NCI-H524 treated with DMSO at 0.1 percent for 48 hours (cell line): ENCODE measurements around the gene AXIN1.
"Not testable (repeated sequence)": the region's sequence is repeated elsewhere in the genome, so short reads cannot be mapped to it uniquely, and the experiment has no call there.

Experiments used
- DNase-seq: peaks from one replicate; lab custom pipeline; 2025; lab: John Stamatoyannopoulos, UW

Gene AXIN1

DNA sequence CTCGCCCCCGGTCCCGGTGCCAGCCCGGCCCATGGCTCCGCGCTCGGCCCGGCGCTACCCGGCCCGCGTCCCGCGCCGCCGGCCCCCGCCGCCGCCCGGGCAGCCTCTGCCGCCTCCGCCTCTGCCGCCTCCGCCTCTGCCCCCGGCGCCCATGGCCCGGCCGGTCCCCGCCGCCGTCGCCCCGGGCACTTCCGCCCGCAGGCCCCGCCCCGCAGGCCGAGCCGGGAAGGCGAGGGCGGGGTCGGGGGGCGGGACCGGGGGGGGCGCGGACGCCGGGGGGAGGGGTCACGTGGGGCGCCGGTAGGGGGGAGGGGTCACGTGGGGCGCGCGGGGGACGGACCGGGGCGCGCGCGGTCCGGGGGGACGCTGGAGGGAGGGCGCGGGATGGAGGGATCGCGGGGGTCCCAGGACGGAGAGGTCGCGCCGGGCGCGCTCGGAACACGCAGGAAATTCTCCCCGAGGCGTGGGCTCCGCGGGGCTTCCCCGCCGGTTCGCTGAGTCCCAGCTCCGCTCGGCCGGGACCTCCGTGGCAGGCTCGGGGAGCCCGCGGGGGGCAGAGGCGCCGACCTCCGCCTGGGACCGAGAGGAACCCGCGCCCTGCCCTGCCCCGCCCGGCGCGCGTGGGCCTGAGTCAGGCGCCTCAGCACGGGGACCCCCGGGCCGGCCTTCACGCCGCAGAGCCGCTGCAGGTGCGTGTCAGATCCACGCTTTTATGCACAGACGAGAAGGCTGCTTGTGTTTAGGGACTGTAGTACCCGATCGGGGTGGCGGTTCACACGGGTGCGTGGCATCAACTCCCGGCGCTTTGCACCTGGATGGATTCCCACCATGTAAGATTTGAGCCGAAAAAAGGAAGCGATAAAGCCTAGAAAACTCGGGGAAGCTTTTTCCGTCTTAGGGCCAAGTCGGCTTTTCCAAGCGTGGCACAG is 29.5 kb upstream of the AXIN1 start, which contains the start of gene PGAP6:
Gene PGAP6 (minus strand): TSS at position 190 of the 929 bp plus-strand sequence. CDS start 157 bp downstream, at position 33.
- no peak for DNase-seq

DNA sequence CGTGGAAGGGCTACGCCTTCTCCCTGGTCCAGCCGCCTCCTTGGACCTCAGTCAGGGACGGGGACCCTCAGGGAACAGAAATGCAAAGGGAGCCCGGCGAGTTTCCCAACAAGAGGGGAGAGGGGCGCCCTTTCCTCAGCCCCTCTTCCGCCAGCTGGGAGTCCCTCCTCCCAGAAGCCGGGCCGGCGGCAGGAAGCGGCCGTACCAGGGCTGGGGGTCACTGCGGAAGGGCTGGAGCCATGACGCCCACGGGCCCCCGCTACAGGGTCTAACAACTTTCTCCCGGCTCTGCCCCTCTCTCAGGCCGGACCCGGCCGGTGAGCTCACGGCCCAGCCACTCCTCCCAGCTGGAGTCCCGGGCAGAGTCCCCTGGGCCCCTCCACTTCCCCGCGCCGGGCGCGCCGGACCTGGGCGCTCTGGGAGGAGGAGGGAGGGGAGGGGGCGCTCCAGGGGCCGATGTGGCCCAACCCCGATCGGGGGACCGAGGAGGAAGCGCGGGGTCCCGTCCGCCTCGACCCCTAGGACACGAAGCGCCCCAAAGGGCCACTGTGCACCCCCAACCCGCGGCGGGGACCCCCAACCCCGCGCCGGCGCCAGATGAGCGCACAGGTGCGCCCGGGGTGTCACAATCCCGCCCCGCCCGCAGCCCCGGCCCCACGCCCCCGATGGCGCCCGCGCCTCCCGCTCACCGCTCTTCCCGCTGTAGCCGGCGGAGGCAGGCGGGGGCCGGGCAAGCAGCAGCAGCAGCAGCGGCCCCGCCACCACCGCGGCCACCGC is 28.7 kb upstream of the AXIN1 start:
- no peak for DNase-seq

DNA sequence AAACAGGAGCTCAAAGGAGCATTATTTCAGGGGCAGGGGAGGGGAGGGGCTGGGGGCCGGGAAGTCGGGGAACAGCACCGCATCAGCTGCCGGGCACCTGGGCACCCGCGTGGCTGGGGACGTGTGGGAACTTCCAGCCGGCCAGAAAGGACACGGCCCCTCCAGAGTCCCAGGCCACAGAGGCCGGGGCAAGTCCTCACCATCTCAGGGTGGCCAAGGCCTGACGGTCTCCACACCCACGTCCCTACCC is 28.2 kb upstream of the AXIN1 start:
- DNase-seq = no peak

DNA sequence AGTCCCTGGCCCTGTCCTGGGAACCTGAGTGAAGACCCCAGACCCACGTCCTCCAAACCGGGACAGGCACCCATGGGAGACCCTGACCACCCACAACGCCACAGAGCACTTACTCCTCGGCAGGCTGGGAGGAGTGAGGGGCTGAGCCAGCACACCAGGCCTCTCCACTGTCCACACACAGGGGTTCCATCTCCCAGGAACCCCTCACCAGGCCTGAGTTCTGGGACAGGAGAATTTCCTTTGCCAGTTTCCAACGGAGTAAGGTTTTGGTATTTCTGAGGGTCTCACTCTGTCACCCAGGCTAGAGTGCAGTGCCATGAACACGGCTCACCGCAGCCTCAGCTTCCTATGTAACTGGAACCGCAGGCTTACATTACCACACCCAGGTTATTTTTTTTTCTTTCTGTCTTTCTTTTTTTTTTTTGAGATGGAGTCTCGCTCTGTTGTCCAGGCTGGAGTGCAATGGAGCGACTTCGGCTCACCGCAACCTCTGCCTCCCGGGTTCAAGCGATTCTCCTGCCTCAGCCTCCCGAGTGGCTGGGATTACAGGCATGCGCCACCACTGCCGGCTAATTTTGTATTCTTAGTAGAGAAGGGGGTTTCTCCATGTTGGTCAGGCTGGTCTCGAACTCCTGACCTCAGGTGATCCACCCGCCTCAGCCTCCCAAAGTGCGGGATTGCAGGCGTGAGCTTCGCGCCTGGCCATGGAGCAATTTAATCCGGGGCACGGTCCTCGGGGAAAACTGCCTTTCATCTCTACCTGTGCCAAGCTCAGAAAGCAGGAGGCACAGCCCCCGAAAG is 27.6 kb upstream of the AXIN1 start:
- no peak for DNase-seq

DNA sequence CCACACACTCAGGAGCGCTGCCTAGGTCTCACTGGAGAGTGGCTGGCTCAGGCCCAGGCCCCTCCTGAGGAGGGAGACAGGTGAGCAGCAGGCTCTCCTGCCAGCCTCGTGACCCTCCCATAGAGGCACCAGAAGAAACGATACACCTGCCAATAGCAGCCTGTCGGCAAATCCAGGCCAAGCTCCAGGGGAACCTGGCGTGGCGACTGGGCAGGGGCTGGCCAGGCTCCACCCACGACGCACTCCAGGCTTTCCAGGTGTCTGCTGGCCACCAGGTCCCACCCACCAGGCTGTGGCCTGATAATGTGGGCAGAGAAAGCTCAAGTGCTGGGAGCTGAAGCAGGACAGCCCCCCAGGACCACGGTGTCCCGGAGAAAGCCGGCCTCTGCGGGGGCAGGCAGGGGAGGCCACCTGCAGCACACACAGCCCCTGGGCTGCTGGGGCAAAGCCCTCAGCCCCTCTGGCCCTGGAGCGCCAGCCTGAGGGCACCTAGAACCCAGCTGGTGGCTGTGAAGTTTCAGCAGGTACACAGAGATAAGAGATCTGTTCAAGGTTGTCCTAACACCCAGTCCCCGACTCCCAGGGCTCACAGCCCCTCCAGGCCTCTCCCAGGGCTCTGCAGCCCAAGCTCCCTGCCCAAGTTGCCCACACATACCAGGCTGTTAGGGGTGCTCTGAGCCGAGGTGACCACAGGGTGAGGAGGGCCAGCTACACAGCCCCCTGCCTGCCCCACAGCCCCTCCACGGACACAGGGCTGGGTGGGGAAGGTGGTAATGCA is 26.8 kb upstream of the AXIN1 start:
- no peak for DNase-seq

DNA sequence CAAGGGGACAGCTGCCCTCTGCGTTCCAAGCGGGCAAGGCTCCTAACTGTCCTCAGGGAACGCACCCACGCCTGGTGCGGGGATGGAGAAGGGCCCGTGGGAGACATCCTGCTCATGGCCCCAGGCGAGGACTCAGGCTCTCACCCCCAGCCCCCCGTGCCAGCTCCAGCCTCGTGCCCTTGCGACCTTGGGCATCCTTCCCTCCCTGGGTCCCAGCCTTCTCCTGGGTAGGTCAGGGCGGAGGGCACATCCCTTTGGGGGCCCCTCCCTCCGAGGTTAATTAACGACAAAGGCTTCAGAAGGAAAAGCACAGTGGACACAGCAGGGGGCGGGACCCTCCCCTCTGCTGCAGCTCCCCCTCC is 26.3 kb upstream of the AXIN1 start:
- DNase-seq = no peak

DNA sequence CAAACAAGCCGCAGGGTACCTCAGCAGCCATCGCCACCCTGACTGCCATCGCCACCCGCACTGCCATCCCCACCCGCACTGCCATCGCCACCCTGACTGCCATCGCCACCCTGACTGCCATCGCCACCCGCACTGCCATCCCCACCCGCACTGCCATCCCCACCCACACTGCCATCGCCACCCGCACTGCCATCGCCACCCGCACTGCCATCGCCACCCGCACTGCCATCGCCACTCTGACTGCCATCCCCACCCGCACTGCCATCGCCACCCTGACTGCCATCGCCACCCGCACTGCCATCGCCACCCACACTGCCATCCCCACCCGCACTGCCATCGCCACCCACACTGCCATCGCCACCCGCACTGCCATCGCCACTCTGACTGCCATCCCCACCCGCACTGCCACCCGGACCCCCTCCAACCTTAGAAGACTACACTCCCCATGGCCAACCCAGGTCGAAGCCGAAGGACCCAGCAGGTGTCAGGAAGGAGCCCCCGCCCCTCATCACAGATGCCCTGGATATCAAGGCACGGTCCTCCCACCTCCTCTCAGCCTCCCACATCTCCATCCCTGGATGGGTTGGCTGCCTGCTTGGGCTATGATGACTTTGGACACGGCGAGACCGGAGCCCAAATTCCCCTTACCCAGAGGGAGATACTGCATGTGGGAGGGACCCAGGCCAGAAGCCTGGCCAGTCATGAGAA is 25.7 kb upstream of the AXIN1 start:
- DNase-seq = not testable (repeated sequence)

DNA sequence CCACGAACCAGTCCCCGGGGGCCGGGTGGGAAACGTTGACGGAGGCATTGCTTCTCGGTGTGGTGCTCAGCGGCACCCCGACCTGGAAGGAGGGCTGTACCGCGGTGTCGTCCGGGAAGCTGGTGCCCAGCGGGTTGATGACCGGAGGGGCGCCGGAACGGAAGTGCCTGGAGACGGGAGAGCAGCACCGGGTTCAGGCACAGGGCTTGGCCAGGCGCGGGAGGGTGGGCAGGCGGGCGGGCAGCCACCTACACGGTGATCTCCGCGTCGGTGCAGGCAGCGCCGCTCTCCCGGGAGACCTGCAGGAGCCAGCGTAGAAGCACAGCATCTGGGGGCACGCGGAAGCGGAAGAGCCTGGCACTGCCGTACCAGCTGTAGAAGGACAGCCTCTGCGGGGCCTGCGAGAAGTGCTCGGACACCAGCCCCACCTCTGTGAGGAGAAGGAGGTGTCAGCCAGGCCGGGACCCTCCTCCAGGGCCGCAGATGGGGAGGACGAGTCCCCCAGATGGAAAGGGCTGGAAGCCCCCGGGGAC is 25.0 kb upstream of the AXIN1 start:
- no peak for DNase-seq

DNA sequence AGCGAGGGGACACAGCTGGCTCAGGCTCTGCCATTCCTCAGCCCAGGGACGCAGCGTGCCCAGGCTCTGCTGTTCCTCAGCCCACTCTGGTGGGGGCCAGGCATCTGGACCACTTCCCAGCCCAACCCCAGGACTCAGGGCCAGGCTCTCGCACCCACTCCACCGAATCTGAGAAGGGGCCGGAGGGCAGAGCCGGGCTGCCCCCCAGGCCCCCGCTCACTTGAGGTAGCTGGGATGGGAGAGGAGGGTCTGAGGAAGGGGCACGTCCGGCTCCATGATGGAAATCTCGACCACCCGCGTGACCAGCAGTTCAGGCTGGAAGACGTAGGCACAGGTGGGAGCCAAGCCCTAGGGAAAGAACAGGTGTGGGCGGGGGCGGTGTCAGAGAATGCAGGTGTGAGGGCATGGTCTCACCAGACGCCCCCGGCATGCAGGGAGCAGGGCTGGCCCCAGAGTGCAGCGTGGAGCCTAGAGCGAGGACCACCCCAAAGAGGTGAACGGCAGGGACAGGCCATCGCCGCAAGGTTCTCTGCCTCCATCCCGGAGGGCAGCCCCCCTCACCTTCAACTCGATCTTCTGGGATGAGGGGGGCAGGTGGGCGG is 24.4 kb upstream of the AXIN1 start:
- no peak for DNase-seq

DNA sequence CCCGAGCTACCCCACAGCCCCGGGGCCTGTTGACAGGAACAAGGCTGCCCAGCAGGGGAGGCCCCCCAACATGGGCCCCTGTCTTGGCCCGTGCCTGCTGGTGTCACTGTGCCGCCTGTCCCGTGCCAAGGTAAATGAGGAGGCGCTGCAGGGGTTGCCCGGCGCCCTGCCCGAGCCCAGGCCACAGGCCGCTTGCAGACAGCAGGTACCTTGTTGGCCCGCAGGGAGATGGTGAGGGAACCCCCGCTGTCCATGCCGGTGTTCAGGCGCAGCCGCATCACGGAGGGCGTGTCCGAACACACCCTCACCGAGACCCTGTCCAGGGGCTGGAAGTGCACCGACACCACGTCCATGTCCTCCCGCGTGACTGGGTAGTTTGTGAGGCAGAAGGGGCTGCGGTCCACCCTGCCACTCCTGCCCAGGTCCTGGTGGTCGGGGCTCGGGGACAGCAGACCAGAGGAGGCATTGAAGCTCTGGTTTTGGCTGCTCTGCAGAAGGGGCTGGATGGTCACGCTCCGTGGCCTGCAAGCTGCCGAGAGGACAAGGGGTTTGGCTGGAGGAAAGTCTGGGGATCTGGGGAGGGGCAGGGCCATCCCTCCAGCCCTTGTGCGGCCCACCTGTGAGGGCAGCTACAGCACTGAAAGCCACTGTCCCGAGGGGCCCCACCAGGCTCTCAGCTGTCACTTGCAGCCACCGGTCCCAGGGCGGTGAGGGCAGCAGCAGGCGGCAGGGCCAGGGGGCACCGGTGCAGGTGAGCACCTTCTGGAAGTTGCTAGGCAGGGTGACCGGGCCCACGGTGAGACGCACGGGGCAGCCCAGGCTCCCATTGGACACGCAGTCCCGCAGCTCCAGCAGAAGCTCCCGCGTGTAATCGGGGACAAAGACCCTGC is 23.6 kb upstream of the AXIN1 start:
- DNase-seq = no peak

DNA sequence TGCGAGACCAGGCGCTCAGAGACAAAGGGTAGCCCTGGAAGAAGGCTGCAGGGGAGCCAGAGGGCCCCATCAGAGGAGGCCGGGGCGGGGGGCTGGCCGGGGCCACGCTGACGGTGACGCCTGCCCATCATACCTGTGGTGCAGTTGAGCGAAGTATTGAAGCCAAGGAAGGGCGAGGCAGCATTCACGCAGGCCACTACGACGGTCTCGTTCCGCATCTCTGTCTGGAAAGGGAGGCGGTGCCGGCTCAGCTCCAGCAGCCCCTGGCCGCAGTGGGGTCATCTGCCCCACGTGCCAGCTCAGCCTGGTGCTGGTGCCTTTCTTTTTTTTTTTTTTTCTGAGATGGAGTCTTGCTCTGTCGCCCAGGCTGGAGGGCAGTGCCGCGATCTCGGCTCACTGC is 22.7 kb upstream of the AXIN1 start:
- DNase-seq = no peak

DNA sequence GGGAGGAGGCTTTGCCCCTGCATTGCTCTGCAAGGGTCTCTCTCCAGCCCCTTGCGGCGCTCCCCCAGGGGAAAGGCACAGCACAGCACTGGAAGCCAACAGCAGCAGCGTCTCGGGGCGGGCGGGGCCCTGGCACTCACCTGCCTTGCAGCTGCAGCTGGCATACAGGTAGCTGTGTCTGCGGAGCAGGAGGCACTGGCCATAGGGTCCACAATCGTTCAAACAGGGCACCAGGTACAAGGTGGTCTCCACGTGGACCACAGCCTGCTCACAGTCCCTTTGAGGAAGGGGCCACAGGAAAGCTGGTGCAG is 22.0 kb upstream of the AXIN1 start:
- no peak for DNase-seq

DNA sequence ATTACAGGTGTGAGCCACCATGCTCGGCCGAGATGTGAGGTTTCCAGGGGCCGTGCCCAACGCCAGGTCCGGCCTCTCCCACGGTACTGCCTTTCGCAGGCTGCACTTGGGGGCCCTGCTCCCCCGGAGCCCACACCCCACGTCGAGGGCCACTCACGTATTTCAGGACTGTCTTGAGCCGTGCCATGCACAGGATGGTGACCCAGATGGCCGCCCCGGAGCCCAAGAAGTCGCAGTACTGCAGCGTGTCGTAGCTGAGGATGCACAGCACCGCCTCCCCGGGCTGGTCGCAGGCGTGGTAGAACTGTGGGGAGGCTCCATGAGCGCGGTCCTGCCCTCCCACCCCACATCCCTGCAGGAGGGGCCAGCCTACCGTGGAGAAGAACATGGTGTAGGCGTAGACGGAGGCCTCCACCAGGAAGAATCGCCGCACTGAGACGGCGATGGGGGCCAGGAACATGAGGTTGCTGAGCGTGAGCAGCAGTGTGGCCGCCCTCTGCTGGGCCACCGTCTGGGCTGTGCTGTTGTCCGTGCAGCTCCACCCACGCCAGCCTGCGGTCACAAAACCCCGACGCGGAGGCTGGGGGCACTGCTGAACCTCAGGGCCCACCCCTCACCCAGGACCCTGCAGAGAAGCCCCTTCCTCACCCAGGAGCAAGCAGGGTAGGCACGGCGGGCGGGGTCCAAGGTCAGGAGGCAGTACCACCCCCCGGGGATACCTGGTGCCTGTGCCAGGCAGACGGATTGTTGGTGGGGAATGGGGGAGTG is 21.5 kb upstream of the AXIN1 start:
- DNase-seq = no peak

DNA sequence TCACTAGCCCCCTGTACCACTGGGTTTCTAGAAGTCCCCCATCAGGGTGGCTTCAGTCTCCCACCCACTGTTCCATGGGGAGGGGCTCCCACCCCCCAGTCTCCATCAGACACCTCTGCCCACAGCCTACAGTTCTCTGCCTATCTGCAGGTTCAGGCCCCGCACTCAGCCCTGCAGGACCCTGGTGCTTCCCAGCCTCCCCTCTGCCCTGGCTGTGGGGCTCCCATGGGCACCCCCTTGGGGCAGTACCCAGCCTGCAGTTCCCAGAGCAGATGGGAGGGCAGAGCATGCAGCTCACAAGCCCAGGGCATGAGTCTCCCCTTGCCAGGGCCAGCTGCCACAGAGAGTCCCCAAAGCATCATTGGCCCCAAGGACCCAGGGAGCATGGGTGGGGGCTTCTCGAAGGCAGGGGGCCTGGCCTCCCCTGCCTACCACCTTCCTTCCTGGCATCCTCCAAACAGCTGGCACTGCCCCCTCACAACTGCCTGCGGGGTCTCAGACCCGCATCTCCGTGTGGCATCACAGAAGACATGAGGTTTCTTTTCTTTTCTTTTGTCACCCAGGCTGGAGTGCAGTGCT is 20.6 kb upstream of the AXIN1 start:
- DNase-seq = no peak

DNA sequence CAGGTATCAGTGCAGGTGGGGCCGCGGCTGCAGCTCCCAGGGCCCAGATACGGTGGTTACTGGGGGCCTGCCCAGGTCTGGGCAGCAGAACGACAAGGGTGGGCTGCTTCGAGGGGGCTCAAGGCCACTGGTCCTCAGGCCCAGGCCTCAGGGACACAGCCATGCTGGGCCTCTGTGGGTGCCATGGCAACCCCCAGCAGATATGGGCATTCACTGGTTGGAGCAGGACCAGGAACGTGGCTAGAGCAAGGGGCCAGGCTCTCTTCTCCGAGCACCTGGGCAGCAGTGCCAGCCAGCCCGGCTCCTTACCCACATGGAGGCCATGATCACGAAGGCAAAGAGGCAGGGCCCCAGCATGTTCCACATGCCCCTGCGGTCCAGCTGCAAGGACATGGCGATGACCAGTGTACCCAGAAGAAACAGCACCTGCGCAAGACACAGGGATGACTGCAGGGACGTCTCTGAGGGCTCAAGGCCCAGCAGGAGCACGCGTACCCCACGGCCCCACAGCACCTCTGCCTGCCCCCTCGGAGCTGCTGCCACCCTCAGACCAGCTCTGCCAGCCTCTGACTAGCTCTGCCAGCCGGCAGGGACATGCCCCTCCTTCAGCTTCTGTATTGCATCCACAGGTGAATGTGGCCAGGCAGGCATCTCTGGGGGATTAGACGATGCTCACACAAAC is 19.9 kb upstream of the AXIN1 start:
- no peak for DNase-seq

DNA sequence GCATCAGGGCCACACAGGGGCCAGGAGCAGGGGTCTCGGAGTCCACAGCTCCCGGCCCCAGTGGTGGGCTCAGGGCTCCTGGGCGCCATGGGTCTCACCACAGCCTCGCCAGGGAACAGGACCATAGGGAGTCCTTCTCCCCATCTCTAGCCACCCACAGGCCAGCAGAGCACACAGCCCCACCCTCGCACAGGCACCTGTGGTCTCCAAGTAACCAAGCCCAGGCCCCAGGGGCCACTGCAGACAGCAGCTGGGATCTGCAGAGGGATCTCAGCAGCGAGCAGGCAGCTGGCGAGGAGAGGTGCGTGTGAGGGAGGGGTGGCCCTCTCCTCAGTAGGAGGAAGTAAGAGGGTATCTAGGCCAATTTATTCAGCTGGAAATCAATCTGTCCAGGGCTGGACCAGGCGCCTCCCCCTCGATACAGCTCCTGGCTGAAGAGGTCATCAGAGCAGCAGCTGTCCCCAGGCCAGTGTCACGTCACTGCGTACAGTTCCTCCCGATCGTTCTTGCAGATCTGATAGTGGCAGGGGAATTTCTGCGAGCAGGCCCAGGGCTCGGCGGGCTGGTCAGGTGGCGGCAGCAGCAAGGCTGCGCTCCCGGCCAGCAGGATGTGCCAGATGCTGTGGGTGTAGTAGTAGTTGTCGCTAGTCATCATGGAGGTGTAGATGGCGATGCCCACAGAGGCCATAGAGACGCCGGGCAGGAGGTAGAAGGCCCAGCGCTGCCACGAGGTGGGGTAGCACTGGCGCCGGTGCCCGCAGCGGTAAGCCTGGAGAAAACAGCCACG is 19.2 kb upstream of the AXIN1 start:
- no peak for DNase-seq

DNA sequence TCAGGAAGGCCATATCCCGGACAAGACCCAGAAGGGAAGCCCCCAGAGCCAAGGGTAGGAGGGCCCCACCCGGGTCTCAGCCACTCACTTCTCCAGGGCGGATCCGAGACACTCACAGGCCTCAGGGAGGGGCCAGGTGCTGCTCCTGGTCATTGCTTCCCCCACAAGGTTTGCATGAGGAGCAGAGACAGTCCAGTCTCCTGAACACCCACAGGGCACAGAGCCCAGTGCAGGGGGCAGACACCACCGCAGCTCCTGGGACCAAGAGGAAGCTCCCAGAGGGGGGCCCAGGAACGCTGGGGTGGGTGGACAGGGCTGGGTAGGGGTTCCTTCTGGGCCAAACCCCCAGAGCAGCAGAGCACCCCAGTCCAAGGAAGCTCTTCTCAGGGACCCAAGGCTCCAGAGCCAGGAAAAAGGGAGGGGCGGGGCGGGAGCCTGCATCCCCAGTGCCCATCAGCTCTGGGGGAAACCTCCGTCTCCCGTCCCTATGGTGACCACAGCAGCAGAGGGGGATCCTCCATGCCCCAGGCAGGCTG is 18.5 kb upstream of the AXIN1 start:
- DNase-seq = no peak
